Muscle layer of duodenum (tissue), 2 donors: ENCODE measurements around the gene SRMS.

ENCODE experiments used
- H3K27ac ChIP-seq: one replicate; pipeline ENCODE4 v1.7.0; 2013; ENCODE audit warnings: mild to moderate bottlenecking, low read length
- H3K27me3 ChIP-seq: one replicate; pipeline ENCODE4 v1.7.0; 2013; ENCODE audit warnings: low read depth, mild to moderate bottlenecking, control low read depth, low read length
- H3K36me3 ChIP-seq, 2 donors: one replicate each; pipeline ENCODE4 v1.7.0; 2013; ENCODE audit warnings: low read length in 2 of 2, control low read depth in 1 of 2, mild to moderate bottlenecking in 1 of 2; ENCODE audit not compliant: insufficient read depth in 2 of 2, control insufficient read depth in 1 of 2
- H3K4me1 ChIP-seq, 2 donors: one replicate each; pipeline ENCODE4 v1.7.0; 2013; ENCODE audit warnings: low read length in 2 of 2, mild to moderate bottlenecking in 2 of 2, control low read depth in 1 of 2, moderate library complexity in 1 of 2; ENCODE audit not compliant: insufficient read depth in 2 of 2, control insufficient read depth in 1 of 2
- H3K4me3 ChIP-seq, 2 donors: one replicate each; pipeline ENCODE4 v1.7.0; 2013; ENCODE audit warnings: low read length in 2 of 2, low read depth in 1 of 2, mild to moderate bottlenecking in 1 of 2
- H3K9me3 ChIP-seq, 2 donors: one replicate each; pipeline ENCODE4 v1.7.0; 2013; ENCODE audit warnings: low read length in 2 of 2, control low read depth in 1 of 2, mild to moderate bottlenecking in 1 of 2; ENCODE audit not compliant: control insufficient read depth in 1 of 2
- donor health status: healthy.

Gene SRMS

DNA sequence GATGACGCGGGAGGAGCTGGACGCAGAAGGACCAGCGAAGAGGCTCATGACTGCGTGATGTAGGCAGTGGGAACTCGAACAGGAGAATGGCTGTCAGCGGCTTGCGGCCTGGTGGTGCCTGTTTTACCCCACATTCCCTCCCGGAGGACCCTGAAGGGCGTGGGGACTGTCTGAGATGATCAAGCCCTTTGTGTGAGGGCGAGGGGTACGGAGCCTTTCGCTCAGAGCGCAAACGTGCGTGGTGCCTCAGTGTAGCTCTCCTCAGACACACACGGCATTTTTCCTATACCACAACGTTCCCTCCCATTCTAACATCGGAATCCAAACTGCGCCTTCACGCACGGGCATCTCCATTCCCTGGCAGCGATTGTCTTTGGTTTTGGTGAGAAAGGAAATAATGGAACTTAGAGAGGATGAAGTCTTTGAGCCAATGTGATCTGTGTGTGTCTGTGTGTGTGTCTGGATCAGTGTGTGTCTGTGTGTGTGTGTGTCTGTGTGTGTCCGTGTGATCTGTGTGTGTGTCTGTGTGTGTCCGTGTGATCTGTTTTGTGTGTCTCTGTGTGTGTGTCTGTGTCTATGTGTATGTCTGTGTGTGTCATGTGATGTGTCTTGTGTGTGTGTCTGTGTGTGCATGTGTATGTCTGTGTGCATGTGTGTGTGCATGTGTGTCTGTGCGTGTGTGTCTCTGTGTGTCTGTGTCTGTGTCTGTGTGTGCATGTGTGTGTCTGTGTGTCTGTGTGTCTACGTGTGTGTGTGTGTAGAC is 15.7 kb downstream of the SRMS start:
- no peaks in the 10 kb centered on the region for H3K9me3 ChIP-seq
- H3K36me3 ChIP-seq = no peaks in the 10 kb centered on the region
- no peak overlapping the region for H3K27ac ChIP-seq
- no peak overlapping the region for H3K4me3 ChIP-seq
- no peaks in the 10 kb centered on the region for H3K4me1 ChIP-seq
- H3K27me3 ChIP-seq = no peaks in the 10 kb centered on the region

DNA sequence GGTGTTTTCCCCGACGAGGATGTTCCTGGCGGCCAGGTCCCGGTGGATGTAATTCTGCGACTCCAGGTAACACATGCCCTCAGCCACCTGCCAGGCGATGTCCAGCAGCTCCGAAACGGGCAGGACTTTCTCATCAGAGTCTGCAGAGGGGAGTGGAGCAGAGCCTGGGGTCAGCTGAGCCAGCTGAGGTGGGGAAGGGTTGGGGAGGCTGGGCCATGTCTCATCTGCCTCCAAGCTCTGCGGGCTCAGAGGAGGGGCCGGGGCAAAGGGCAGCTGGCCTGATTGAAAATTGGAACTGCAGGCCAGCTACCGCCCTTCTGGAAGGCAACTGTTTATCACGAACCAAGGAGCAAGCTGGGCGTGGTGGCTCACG is 16.8 kb downstream of the SRMS start:
- Histone ChIP-seq H3K4me1 (no peaks in the 10 kb centered on the region), H3K4me3 (no peak overlapping the region), H3K9me3 (no peaks in the 10 kb centered on the region), H3K27me3 (no peaks in the 10 kb centered on the region), H3K27ac (no peak overlapping the region), H3K36me3 (no peaks in the 10 kb centered on the region)

GRCh38 chr20:63529861-63530787 is 17.4 kb downstream of the SRMS start:
- Histone ChIP-seq H3K27ac (no peak overlapping the region), H3K4me1 (no peaks in the 10 kb centered on the region), H3K9me3 (no peaks in the 10 kb centered on the region), H3K4me3 (no peak overlapping the region), H3K27me3 (no peaks in the 10 kb centered on the region), H3K36me3 (no peaks in the 10 kb centered on the region)

DNA sequence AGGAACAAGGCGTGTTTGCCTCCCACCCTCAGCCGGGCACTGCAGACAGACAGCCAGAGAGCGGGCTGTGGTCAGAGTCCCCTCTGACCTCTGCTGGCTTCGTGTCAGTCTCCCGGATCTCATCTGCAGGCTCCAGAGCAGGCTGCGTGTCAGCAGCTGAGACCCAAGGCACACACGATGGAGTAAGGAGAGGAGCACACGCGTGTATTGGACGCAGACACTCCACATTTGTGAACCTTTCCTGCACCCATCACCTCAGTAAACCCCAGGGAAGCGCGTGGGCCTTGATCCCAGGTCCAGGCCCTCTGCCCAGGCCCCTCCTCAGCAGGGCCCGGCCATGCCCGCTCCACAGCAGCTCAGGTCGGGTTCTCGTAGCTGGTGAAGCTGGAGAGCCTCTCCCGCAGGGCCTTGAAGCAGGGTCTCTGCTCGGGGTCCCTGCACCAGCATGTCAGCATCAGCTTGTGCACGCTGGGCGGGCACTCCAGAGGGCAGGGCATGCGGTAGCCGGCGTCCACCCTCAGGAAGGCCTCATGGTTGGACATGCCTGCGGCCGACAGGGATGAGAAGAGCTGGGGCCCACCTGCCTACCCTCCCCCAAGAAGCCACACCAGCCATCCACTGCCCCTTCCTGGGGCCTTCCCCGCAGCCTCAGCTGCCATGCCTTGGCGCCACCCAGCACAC is 18.2 kb downstream of the SRMS start:
- H3K36me3 ChIP-seq = no peaks in the 10 kb centered on the region
- no peak overlapping the region for H3K4me3 ChIP-seq
- no peaks in the 10 kb centered on the region for H3K27me3 ChIP-seq
- H3K4me1 ChIP-seq = no peaks in the 10 kb centered on the region
- H3K9me3 ChIP-seq = no peaks in the 10 kb centered on the region
- H3K27ac ChIP-seq = no peak overlapping the region

GRCh38 chr20:63527184-63527583 is 20.4 kb downstream of the SRMS start:
- Histone ChIP-seq H3K4me3 (no peak overlapping the region), H3K27me3 (no peaks in the 10 kb centered on the region)

GRCh38 chr20:63525971-63526370 is 21.6 kb downstream of the SRMS start:
- no peak overlapping the region for H3K4me3 ChIP-seq
- peaks cover 0 to 14% of the 10 kb centered on the region in 2 donors for H3K4me1 ChIP-seq
- no peaks in the 10 kb centered on the region for H3K9me3 ChIP-seq
- H3K27me3 ChIP-seq = no peaks in the 10 kb centered on the region
- peaks cover 0 to 6% of the 10 kb centered on the region in 2 donors for H3K36me3 ChIP-seq
- no peak overlapping the region for H3K27ac ChIP-seq

More at GRCh38 chr20:63527184-63527583, 20.4 kb downstream of the SRMS start:
- no peak overlapping the region for H3K27ac ChIP-seq
- H3K4me1 ChIP-seq = peaks cover 0 to 5% of the 10 kb centered on the region in 2 donors
- peaks cover 0 to 6% of the 10 kb centered on the region in 2 donors for H3K36me3 ChIP-seq
- no peaks in the 10 kb centered on the region for H3K9me3 ChIP-seq

DNA sequence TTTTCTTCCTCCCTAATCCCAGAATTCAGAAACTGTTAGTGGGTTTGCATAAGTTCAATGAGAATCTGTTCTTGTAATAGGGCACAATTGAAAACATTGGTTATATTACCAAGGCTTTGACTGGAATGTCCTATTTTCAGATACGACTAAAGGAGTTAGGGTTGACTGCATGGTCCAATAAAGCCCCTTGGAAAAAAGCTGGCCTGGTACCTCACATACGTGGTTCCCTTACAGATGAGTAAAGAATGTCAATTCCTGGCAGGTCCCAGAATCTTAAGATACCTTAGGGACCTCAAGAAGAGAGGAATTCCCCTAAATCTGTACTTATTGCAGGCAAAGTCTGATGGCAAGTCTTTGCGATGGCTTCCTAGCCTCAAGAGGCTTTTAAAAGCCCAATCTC is 22.4 kb downstream of the SRMS start:
- H3K27me3 ChIP-seq = no peaks in the 10 kb centered on the region
- no peak overlapping the region for H3K27ac ChIP-seq
- no peaks in the 10 kb centered on the region for H3K9me3 ChIP-seq
- peaks cover 0 to 14% of the 10 kb centered on the region in 2 donors for H3K4me1 ChIP-seq
- H3K36me3 ChIP-seq = peaks cover 0 to 6% of the 10 kb centered on the region in 2 donors
- no peak overlapping the region for H3K4me3 ChIP-seq

DNA sequence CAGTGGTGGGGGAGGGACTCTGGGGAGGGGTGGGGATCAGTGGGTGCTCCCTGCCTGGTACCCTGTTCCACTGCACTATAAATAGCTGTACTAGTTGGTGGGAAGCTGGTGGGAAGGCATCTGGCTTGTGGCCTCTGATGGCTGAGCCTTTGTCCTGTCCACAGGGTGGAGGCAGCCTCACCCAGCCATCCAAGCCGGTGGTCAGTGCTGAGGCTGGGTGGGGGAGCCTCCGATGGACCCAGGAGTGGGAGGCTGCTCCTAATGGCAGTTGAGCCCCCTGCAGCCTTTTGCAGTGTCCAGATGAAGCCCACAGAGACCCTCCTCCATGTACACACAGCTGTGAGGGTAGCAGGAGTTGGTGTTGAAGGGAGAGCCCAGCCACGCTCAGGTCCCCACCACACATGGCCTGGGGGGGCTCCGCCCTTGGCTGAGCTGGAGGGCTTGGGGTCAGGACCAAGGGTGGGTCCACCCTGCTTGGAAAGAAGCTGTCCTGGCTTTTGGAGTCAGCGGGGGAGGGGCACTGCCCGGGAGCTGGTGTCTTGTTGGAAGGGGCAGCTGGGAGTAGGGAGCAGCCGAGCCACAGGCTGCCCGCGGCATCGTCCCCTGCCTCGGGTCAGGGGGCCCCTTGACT is 24.5 kb downstream of the SRMS start:
- H3K27me3 ChIP-seq = peaks cover 4% of the 10 kb centered on the region
- H3K4me3 ChIP-seq = peak overlapping the region in 1 of 2 donors; percentile 19
- H3K4me1 ChIP-seq = peaks cover 0 to 17% of the 10 kb centered on the region in 2 donors
- no peak overlapping the region for H3K27ac ChIP-seq
- no peaks in the 10 kb centered on the region for H3K9me3 ChIP-seq
- H3K36me3 ChIP-seq = peaks cover 0 to 6% of the 10 kb centered on the region in 2 donors

DNA sequence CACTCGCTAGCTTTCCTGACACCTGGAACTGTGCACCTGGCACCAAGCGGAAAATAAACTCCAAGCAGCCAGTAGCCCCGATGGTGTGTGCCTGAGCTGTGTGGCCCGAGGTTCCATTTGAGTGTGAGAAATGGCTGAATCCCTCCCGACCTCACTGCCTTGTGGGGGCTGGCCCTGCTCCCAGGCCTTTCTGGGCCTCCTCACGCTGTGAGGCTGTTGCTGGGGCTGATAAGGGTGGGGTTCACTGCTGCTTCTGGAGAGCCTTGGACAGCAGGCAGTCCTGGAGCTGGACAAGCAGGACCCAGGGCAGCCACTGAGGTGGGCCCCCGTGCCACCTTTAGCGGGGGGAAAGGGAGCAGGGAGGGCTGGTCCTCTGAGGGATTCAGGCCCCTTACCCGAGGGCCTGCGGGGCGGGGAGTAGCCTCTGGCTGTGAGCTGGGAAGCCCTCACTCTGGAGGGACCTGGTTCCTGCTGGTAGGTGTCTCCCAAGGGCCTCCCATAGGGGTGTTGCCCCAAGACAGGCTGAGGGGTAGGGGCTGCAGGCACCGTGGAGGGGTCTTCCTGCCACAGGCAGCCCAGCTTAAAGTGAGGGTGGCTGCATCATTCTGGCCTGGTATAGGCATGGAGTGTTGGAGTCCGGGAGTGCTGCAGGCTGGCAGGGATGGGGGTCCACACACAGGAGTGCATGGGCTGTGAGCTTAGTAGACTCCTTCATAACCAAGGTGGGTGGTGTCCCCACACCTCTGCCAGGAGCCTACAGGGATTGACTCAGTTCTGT is 25.3 kb downstream of the SRMS start:
- peak overlapping the region in 1 of 2 donors; percentile 2 for H3K4me3 ChIP-seq
- peaks cover 4% of the 10 kb centered on the region for H3K27me3 ChIP-seq
- H3K4me1 ChIP-seq = peaks cover 0 to 17% of the 10 kb centered on the region in 2 donors
- H3K36me3 ChIP-seq = peaks cover 0 to 6% of the 10 kb centered on the region in 2 donors
- H3K9me3 ChIP-seq = no peaks in the 10 kb centered on the region
- H3K27ac ChIP-seq = no peak overlapping the region

DNA sequence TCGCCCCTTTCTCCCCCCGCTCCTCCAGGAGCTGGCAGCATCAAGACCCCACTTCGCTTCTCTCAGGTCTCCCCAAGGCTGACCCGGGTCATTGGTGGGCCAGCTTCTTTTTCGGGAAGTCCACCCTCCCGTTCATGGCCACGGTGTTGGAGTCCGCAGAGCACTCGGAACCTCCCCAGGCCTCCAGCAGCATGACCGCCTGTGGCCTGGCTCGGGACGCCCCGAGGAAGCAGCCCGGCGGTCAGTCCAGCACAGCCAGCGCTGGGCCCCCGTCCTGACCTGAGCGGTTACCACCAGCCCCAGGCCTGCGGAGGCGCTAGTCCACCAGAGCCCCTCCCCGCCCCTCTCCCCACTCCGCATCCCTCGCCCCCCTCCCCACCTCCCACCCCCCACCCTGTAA is 25.9 kb downstream of the SRMS start:
- peaks cover 4% of the 10 kb centered on the region for H3K27me3 ChIP-seq
- H3K36me3 ChIP-seq = peaks cover 0 to 6% of the 10 kb centered on the region in 2 donors
- H3K9me3 ChIP-seq = no peaks in the 10 kb centered on the region
- H3K27ac ChIP-seq = peak overlapping the region; percentile 72
- peak overlapping the region; percentile 74 to 89 for H3K4me3 ChIP-seq
- peaks cover 0 to 17% of the 10 kb centered on the region in 2 donors for H3K4me1 ChIP-seq
